ENCODE data around the gene ELOVL2.

ELOVL2 gene

GRCh38 chr6:11056871-11057270, 12.8 kb upstream of the ELOVL2 start:
- no peak for DNase-seq (ENCODE audit: low read depth)

DNA sequence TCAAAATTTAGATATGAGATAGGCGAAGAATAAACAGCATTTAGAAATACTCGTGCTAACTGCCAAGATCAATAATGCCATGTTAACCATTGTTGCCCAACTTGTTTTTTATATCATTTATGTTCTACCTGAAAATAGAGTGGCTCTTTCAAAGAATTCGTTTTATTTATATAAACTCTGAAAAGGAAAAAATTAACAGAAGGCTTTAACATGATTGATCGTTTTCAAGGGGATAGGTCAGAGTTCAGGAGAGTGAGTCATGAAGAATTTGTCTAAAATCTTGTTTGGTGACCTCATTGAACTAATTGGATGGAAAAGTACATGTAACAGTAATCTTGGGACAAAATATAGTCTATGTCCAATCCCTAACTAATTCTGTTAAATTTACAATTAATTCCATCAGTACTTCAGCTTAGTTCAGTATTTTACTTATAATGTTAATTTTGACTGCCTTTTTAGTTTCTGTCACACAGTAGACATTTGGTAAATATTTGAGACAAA, 11.1 kb upstream of the ELOVL2 start:
- no peak for DNase-seq (ENCODE audit: low read depth)

DNA sequence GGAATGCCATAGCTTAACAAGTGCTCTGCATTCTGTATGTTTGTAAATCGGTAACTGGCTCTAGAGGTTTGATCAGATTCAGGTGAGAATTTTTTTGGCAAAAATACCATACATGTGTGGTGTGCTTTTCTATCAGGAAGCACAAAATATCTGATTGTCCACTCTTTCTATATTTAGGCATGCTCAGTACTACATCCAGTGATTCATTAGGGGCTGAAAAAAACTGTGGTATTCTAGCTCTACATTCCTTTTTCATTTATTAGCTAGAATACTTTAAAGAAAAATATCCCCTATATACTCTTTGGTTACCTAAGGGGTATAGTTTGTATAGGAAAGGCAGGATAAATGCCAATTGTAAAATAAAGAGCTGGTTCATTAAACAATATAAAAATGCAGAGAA, 10.6 kb upstream of the ELOVL2 start:
- no peak for DNase-seq (ENCODE audit: low read depth)

DNA sequence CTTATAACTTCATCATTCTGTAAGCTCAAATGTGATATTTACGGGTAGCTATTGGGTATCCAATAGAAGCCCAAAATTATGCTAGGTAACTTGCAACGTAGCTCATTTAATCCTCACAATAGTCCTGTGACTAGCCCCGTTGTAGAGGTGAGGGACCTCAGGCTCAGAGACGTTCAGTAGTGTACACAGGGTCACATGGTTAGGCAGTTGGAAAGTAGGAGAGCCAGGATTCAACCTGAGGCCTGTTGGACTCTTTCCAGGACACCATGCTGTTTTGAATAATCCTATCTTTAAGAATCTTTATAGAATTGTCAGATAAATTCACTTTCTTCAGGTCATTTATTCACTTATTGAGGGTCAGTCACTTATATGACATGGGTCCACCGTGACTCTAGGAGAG, 9.2 kb upstream of the ELOVL2 start:
- DNase-seq (ENCODE audit: low read depth), result no peak

- DNase-seq (ENCODE audit: low read depth), result no peak
These were observed 6.6 kb upstream of the ELOVL2 start for GRCh38 chr6:11050731-11051130.

GRCh38 chr6:11044712-11045167, 635 bp upstream of the ELOVL2 start:
- DNase-seq (ENCODE audit: low read depth), result no peak

DNA sequence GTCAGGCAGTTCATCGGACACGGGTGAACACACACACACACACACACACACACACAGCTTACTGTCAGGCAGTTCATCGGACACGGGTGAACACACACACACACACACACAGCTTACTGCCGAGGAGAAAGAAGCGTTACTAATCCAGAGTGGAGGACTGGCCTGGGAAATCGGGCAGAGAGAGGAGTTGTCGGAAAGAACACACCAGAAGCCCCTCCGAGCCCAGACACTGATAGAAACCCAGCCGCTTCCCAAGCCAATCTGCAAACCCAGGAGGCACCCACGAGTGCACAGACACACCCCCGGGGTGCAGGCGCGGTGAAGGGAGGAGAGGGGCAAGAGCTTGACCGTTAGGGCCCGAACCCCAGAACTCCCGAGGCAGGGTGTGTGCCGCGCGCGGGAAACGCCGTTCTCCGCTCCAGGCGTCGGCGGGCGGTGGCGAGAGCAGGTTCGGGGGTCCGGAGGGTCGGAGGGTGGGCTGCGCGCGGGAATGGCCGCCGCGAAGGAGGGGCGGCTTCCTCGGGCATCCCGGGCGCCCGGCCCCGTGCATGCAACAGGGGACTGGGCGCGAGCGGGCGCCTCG, 636 bp downstream of the ELOVL2 start:
- no peak for DNase-seq (ENCODE audit: low read depth)

- no peak for DNase-seq (ENCODE audit: low read depth)
These were observed 1.2 kb downstream of the ELOVL2 start for GRCh38 chr6:11042750-11043377.

DNA sequence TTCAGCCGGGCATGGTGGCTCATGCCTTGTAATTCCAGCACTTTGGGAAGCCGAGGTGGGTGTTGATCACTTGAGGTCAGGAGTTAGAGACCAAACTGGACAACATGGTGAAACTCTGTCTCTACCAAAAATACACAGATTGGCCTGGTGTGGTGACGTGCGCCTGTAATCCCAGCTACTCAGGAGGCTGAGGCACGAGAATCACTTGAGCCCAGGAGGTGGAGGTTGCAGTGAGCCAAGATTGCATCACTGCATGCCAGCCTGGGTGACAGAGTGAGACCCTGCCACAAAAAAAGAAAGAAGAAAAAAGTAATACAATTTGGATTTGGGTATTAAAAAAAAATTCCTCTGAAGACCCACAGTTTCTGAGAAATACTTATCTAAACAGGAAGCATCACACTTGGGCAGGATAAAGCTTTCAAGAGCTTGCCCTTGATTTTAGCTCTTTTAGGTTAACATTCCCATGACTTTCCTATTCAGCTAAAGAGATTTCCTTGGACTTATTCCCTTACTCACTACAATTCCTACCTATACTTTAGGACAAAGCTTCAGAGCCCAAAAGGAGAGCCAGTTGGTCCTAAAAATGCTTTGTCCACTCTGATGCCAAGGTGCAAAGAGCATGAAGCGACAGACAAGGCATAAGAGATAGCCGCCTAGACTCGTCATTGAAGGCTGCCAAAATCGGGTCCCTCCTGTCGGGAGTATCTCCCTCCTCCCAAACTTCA, 1.9 kb downstream of the ELOVL2 start:
- no peak for DNase-seq (ENCODE audit: low read depth)

DNA sequence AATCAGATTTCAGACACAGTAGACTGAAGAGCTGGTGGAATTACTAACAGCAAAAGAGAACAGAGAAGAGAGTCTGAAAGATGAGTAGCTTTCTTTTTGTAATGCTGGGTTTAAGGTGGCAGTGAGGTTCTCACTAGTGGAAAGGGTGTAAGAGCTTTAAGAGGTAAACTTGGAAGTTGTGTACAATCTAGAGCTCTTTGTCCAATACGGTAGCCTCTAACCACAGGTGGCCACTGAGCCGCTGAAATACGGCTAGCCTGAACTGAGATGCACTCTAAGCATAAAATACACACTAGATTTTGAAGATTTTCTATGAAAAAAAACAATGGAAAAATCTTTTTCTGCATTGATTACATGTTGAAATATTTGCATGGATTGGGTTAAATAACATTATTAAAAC, 4.0 kb downstream of the ELOVL2 start:
- no peak for DNase-seq (ENCODE audit: low read depth)

GRCh38 chr6:11039040-11039439, 5.1 kb downstream of the ELOVL2 start:
- DNase-seq (ENCODE audit: low read depth), result no peak

DNA sequence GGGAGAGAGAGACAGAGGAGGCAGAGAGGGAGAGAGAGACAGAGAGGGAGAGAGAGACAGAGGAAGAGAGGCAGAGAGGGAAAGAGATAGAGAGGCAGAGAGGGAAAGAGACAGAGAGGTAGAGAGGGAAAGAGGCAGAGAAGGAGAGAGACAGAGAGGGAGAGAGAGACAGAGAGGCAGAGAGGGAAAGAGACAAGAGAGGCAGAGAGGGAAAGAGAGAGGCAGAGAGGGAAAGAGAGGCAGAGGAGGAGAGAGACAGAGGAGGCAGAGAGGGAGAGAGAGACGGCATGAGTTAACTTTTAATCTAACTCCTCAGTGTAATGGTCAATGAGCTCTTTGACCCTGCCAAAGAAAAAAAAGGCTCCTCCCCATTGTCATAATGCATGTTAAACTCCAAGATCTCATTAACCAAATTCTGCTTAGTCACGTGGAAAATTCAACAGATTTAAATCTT, 7.1 kb downstream of the ELOVL2 start:
- DNase-seq (ENCODE audit: low read depth), result no peak

DNA sequence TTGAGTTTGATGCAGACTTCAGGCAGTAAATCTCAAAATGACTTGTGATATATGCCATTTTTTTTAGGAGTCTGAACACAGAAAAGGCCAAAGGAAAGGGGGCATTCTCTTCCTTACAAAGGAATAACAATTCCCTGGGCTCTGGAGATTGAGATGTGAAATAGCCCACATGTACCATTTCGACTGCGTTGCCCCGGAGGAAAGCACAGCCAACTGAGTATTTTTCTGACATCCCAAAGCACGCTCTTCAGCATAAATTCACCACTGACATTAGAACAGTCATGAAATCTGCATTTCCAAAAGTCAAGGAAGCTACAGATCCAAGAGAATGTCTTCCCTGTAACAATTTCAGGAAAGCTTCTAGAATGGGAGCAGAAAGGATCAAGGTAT, 7.8 kb downstream of the ELOVL2 start:
- DNase-seq (ENCODE audit: low read depth), result no peak

- no peak for DNase-seq (ENCODE audit: low read depth)
These were observed 8.3 kb downstream of the ELOVL2 start for GRCh38 chr6:11035616-11036350.

GRCh38 chr6:11033825-11034224, 10.3 kb downstream of the ELOVL2 start:
- DNase-seq (ENCODE audit: low read depth), result no peak

DNA sequence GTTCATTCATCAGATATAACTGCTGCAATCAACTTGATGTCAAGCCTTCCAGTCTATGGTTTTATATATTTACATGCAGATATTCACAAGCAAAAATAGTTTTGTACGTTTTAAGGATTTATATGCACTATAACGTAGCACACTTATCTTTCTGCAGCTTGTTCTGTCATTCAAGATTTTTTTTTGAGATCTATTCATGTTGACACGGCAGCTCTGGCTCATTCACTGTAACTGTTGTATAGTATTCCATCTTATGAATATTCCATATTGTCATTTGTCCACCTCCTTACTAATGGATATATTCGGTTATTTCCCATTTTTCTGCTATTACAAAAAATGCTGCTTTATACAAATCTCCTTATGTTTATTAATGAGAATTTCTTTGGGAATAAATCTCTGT, 13.2 kb downstream of the ELOVL2 start:
- no peak for DNase-seq (ENCODE audit: low read depth)

DNA sequence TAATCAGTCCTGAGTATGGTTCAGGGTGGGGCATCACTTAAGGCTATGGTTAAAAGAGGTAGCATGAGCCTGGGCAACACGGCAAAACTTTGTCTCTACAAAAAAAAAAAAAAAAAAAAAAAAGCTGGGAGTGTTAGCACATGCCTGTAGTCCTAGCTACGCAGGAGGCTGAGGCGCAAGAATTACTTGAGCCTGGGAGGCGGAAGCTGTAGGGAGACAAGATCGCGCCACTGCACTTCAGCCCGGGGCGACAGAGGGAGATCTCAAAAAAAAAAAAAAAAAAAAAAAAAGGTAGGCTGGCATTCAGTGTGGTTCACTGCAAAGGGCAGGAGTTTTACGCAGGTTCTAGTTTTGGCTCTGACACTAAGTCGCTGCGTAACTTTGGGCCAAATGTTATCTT, 15.1 kb downstream of the ELOVL2 start:
- no peak for DNase-seq (ENCODE audit: low read depth)

DNA sequence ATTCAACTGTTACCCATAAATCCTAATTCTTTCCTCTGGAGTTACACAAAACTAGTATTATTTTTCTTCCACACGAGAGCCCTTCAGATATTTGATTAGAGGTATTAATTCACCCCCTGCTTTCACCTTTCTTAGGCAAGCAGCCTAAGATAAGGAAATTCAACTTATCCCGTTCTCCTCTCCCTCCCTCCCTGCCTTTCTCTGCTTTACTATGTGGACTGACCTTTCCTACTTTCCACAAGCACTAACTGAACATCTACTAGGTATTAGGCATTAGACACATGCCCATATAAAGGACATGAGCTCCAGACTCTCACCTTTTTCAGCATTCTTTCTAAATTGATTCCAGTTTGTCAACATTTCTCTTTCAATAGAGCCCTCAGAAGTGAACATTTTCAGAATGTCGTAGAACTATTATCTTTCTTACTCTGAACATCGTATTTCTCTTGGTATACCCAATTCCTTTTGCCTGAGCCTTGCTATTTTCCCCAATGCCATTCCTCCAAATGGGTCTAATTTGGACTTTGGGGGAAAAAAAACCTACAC, 16.5 kb downstream of the ELOVL2 start:
- no peak for DNase-seq (ENCODE audit: low read depth)

DNA sequence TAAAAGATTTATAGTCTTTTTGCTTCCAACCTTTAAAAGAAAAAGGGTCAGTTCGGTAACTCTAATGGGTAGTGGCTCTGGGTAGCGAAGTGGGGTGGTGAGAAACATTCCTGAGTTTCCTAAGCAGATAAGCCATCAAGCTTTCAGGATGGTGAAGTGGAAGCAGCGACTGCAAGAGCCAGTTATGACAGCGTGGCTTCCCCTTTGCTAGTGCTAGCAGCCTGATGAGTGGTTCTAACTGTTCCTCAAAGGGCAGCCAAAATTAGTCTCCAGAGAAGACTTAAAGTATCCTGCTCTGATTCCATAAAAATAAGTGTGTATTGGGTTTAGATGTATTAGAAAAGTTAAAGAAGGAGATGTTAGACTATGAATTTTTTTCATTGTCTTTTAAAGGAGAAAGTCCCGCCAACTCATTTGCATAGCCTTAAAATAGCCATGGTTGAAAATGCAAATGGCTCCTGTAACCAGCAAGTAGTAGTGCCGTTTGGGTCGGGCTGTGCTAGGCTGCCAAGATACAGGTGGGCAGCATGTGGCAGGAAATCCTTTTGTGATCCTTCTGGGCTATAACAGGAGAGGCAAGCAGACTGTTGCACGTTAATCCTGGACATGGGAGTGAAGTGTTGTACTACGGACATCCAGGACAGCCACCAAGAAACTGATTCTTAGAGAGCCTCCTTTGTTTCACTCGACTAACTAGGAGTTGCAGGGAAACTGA, 18.0 kb downstream of the ELOVL2 start:
- DNase-seq (ENCODE audit: low read depth), result no peak

GRCh38 chr6:11025130-11025529, 19.0 kb downstream of the ELOVL2 start:
- no peak for DNase-seq (ENCODE audit: low read depth)

GRCh38 chr6:11023032-11023431, 21.1 kb downstream of the ELOVL2 start:
- no peak for DNase-seq (ENCODE audit: low read depth)

GRCh38 chr6:11021714-11022113, 22.4 kb downstream of the ELOVL2 start:
- no peak for DNase-seq (ENCODE audit: low read depth)

Measured in activated T-cell treated with anti-CD3 and anti-CD28 coated beads for 24 hours (primary cell).